WTC11 (cell line): ENCODE results near the gene TEX55. TPM values are rescaled to one million over a fixed set of nuclear protein-coding genes. Genes with fewer than 3 reads are reported as not detected.

ENCODE experiments used
- ATAC-seq: fragments of 200-7000 bp; cut with Tn5 transposase; 2 replicates; pipeline ENCODE4 v1.10.0; 2021; ENCODE audit warnings: mild to moderate bottlenecking, moderate library complexity
- CTCF ChIA-PET: fragments of 300-600 bp; sonication (Branson Sonifier 250); formaldehyde crosslinking; loops from one replicate; lab custom pipeline; 2021; ENCODE audit warnings: antibody characterized with exemption; lab: Charles Lee
- POLR2A ChIA-PET: fragments of 350-600 bp; sonication (Branson Sonifier 250); formaldehyde crosslinking; loops from one replicate; lab custom pipeline; 2021; ENCODE audit warnings: antibody characterized with exemption; lab: Charles Lee
- DNase-seq: peaks from one replicate; pipeline ENCODE4 v3.0.0; 2021; ENCODE audit warnings: low spot score
- H3K27ac Mint-ChIP-seq: 2 replicates; pipeline ENCODE4 v1.8.0; 2021; ENCODE audit warnings: mixed read lengths
- H3K27me3 Mint-ChIP-seq: 2 replicates; pipeline ENCODE4 v1.8.0; 2021; ENCODE audit warnings: low read depth, mild to moderate bottlenecking, moderate library complexity, mixed read lengths
- H3K36me3 Mint-ChIP-seq: 2 replicates; pipeline ENCODE4 v1.8.0; 2021; ENCODE audit warnings: mixed read lengths
- H3K4me1 Mint-ChIP-seq: 2 replicates; pipeline ENCODE4 v1.8.0; 2022; ENCODE audit warnings: mixed read lengths
- H3K4me3 Mint-ChIP-seq: 2 replicates; pipeline ENCODE4 v1.8.0; 2021; ENCODE audit warnings: mild to moderate bottlenecking, moderate library complexity, mixed read lengths
- H3K9me3 Mint-ChIP-seq: 2 replicates; pipeline ENCODE4 v1.8.0; 2021; ENCODE audit warnings: mixed read lengths
- ESRRA ChIP-seq: sonication (generic); formaldehyde crosslinking; IDR thresholded peaks from 2 replicates; pipeline ENCODE4 v1.8.1; 2022; ENCODE audit warnings: mild to moderate bottlenecking, missing genetic modification reagents, borderline replicate concordance
- GABPB1 ChIP-seq: sonication (generic); formaldehyde crosslinking; IDR thresholded peaks from 2 replicates; pipeline ENCODE4 v1.8.1; 2023; ENCODE audit warnings: mild to moderate bottlenecking, missing genetic modification reagents
- IRF2 ChIP-seq: sonication (generic); formaldehyde crosslinking; IDR thresholded peaks from 2 replicates; pipeline ENCODE4 v1.8.0; 2022; ENCODE audit warnings: low read depth, missing genetic modification reagents, borderline replicate concordance
- MXD4 ChIP-seq: fragments of 250-450 bp; sonication (Bioruptor Pico); IDR thresholded peaks from 2 replicates; pipeline ENCODE4 v1.8.0; 2021; ENCODE audit warnings: mild to moderate bottlenecking, moderate library complexity, borderline replicate concordance
- NFYB ChIP-seq: sonication (generic); formaldehyde crosslinking; conservative IDR thresholded peaks from 2 replicates; pipeline ENCODE4 v1.8.0; 2022; ENCODE audit warnings: low read depth, missing genetic modification reagents
- NR3C1 ChIP-seq: sonication (generic); formaldehyde crosslinking; conservative IDR thresholded peaks from 2 replicates; pipeline ENCODE4 v1.8.1; 2023; ENCODE audit warnings: low read depth, mild to moderate bottlenecking, missing genetic modification reagents
- OVOL2 ChIP-seq: fragments of 250-450 bp; sonication (Bioruptor Pico); IDR thresholded peaks from 2 replicates; pipeline ENCODE4 v1.9.0; 2021; ENCODE audit warnings: mild to moderate bottlenecking, borderline replicate concordance
- PRRX2 ChIP-seq: fragments of 250-450 bp; sonication (Bioruptor Pico); IDR thresholded peaks from 2 replicates; pipeline ENCODE4 v1.8.0; 2021; ENCODE audit warnings: mild to moderate bottlenecking
- SP1 ChIP-seq: sonication (generic); formaldehyde crosslinking; conservative IDR thresholded peaks from 2 replicates; pipeline ENCODE4 v1.8.1; 2022; ENCODE audit warnings: missing genetic modification reagents
- ZBTB21 ChIP-seq: sonication (generic); formaldehyde crosslinking; IDR thresholded peaks from 2 replicates; pipeline ENCODE4 v1.8.1; 2023; ENCODE audit warnings: mild to moderate bottlenecking, missing genetic modification reagents, borderline replicate concordance
- ZNF121 ChIP-seq: sonication (generic); formaldehyde crosslinking; IDR thresholded peaks from 2 replicates; pipeline ENCODE4 v1.8.0; 2023; ENCODE audit warnings: missing genetic modification reagents
- ZNF232 ChIP-seq: sonication (generic); formaldehyde crosslinking; IDR thresholded peaks from 2 replicates; pipeline ENCODE4 v1.8.0; 2022; ENCODE audit warnings: mild to moderate bottlenecking, missing genetic modification reagents
- ZNF423 ChIP-seq: fragments of 250-450 bp; sonication (Bioruptor Pico); IDR thresholded peaks from 2 replicates; pipeline ENCODE4 v2.1.2; 2022; ENCODE audit warnings: mild to moderate bottlenecking, moderate library complexity
- total RNA-seq: library from RNA; stranded (reverse); gene quantifications from 3 replicates; pipeline ENCODE4 v1.2.3, GENCODE V29; 2021
- TF ChIP-seq, protein P1 (sequence below): sonication (generic); formaldehyde crosslinking; IDR thresholded peaks from 2 replicates; pipeline ENCODE4 v1.8.0; 2022; ENCODE audit warnings: mild to moderate bottlenecking, missing genetic modification reagents
- TF ChIP-seq, protein P2 (sequence below): sonication (generic); formaldehyde crosslinking; IDR thresholded peaks from 2 replicates; pipeline ENCODE4 v1.8.1; 2023; ENCODE audit warnings: mild to moderate bottlenecking, missing genetic modification reagents
- TF ChIP-seq, protein P3 (sequence below): fragments of 250-450 bp; sonication (Bioruptor Pico); conservative IDR thresholded peaks from 2 replicates; pipeline ENCODE4 v1.9.0; 2021; ENCODE audit warnings: mild to moderate bottlenecking
- TF ChIP-seq, protein P4 (sequence below): sonication (generic); formaldehyde crosslinking; IDR thresholded peaks from 2 replicates; pipeline ENCODE4 v1.8.1; 2022; ENCODE audit warnings: low read depth, missing genetic modification reagents, borderline replicate concordance
- TF ChIP-seq, protein P5 (sequence below): sonication (generic); formaldehyde crosslinking; IDR thresholded peaks from 2 replicates; pipeline ENCODE4 v1.8.0; 2023; ENCODE audit warnings: missing genetic modification reagents, mild to moderate bottlenecking, borderline replicate concordance

Gene TEX55
- total RNA-seq, 1 experiment from 2014 or later = not detected

DNA sequence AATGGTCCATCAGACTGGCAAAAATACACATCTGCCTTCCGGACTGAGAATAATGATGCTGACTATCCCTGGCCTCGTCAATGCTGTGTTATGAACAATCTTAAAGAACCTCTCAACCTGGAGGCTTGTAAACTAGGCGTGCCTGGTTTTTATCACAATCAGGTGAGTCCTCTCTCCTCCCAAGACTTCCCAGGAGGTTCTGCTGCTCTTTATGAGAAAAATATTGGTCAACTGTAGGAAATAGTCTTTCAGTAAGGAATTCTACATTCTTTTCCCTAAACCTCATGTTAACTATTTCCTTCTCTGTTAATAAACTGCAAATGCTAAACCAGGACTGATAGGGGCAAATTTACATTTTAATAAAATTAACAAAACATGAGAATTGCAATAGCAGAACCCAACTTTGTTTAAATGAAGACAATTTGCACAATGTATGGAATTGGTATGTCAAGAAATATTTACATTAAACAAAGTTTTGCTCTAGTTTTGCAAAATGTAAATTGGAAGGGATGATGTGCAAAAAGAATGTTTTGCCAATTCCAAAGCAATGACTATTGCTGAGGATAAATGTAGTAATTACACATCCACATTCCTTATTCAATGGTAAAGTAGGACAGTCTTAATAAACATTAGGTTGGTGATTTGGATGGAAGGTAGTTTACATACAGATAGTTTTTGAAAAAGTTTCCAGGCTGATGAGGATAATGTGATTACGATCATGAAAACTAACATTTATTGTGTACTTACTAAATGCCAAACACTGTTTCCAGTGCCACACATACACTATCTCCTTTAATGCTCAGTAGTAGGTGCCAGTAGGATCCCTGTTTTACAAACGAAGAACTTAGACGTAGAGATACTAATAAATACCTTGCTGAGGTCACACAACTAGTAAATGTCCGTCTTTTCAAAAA lies 48.5 kb downstream of the TEX55 start:
- no peak for DNase-seq
- ATAC-seq = no peak
- H3K4me3 Mint-ChIP-seq = no peak overlapping the region
- no peaks in the 10 kb centered on the region for H3K27me3 Mint-ChIP-seq
- ChIA-PET CTCF (no interaction called here), POLR2A (no interaction called here)
- H3K27ac Mint-ChIP-seq = no peak overlapping the region
- peaks cover 4% of the 10 kb centered on the region for H3K4me1 Mint-ChIP-seq
- TF ChIP-seq IRF2 (CRISPR knock-in tag) (no peak), NFYB (CRISPR knock-in tag) (no peak)
- TF ChIP-seq, protein P1, sequence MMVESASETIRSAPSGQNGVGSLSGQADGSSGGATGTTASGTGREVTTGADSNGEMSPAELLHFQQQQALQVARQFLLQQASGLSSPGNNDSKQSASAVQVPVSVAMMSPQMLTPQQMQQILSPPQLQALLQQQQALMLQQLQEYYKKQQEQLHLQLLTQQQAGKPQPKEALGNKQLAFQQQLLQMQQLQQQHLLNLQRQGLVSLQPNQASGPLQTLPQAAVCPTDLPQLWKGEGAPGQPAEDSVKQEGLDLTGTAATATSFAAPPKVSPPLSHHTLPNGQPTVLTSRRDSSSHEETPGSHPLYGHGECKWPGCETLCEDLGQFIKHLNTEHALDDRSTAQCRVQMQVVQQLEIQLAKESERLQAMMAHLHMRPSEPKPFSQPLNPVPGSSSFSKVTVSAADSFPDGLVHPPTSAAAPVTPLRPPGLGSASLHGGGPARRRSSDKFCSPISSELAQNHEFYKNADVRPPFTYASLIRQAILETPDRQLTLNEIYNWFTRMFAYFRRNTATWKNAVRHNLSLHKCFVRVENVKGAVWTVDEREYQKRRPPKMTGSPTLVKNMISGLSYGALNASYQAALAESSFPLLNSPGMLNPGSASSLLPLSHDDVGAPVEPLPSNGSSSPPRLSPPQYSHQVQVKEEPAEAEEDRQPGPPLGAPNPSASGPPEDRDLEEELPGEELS (CRISPR knock-in tag) = no peak
- H3K9me3 Mint-ChIP-seq = no peaks in the 10 kb centered on the region
- no peaks in the 10 kb centered on the region for H3K36me3 Mint-ChIP-seq

DNA sequence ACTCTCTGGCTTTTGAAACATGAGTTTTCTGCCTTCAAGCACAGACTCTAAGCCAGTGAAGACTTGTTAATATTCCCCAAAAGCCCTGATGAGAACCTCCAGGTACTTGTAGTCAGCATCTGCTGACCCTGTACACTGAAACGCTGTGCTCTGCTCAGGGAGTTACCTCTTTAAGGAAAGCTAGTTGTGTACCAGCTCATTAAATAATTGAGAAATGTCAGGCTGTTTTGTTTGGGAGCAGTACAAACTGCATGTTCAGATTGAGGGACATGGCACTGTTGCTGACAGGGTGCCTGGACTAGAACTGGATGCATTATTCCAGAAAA lies 49.1 kb downstream of the TEX55 start:
- DNase-seq (no peak), ATAC-seq (no peak)
- ChIA-PET POLR2A (no interaction called here), CTCF (no interaction called here)
- Mint-ChIP-seq H3K27ac (no peak overlapping the region), H3K27me3 (no peaks in the 10 kb centered on the region), H3K4me1 (peaks cover 4% of the 10 kb centered on the region), H3K36me3 (no peaks in the 10 kb centered on the region), H3K9me3 (no peaks in the 10 kb centered on the region), H3K4me3 (no peak overlapping the region)
- TF ChIP-seq MXD4 (CRISPR knock-in tag) (no peak), GABPB1 (CRISPR knock-in tag) (no peak), ZNF121 (no peak), PRRX2 (CRISPR knock-in tag) (no peak), ZNF423 (CRISPR knock-in tag) (no peak), ZBTB21 (CRISPR knock-in tag) (no peak)
- TF ChIP-seq, protein P2, sequence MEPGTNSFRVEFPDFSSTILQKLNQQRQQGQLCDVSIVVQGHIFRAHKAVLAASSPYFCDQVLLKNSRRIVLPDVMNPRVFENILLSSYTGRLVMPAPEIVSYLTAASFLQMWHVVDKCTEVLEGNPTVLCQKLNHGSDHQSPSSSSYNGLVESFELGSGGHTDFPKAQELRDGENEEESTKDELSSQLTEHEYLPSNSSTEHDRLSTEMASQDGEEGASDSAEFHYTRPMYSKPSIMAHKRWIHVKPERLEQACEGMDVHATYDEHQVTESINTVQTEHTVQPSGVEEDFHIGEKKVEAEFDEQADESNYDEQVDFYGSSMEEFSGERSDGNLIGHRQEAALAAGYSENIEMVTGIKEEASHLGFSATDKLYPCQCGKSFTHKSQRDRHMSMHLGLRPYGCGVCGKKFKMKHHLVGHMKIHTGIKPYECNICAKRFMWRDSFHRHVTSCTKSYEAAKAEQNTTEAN (CRISPR knock-in tag) = no peak
- TF ChIP-seq, protein P3, sequence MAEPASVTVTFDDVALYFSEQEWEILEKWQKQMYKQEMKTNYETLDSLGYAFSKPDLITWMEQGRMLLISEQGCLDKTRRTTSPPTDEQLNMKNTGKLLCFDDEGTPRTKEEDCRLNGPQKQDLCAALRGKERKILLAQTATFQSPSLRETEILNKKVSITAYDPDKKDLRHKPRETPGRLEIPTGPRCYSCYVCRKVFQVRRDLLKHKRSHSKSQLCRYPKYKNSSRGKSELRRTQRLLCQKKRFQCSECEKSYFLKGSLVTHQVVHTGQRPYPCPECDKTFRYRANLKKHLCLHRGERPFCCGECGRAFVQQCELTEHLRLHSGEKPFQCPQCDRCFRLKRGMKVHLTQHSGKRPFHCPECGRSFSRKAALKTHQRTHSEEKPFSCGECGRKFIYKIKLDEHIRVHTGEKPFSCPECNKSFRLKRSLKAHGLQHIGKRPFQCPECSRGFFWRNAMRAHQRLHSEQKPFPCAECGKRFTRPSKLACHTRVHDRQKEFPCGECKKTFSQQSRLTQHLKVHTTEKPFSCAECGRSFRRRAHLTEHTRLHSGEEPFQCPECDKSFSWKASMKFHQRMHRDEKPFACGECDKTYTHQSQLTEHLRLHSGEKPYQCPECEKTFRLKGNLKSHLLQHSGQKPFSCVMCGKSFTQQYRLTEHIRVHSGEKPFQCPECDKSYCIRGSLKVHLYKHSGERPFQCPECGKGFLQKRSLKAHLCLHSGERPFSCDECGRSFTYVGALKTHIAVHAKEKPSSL (CRISPR knock-in tag) = no peak
- TF ChIP-seq, protein P4, sequence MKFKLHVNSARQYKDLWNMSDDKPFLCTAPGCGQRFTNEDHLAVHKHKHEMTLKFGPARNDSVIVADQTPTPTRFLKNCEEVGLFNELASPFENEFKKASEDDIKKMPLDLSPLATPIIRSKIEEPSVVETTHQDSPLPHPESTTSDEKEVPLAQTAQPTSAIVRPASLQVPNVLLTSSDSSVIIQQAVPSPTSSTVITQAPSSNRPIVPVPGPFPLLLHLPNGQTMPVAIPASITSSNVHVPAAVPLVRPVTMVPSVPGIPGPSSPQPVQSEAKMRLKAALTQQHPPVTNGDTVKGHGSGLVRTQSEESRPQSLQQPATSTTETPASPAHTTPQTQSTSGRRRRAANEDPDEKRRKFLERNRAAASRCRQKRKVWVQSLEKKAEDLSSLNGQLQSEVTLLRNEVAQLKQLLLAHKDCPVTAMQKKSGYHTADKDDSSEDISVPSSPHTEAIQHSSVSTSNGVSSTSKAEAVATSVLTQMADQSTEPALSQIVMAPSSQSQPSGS (CRISPR knock-in tag) = no peak

DNA sequence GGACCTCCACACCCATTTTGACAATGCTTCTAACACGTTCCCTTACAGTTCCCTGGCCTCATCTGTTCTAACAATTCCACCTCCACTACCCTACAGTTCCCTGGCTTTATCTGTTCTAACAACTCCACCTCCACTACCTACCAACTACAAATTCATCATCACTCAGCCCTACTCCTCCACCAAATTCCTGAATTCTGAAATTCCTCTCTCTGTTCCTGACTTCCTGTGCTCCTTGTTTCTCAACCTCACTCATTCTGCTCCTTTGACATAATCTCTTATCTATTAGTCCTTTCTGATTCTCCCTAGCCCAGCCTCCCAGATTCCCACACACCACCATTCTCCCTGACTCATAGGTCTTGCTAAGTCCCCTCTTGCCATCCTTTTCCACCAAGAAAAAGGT lies 49.9 kb downstream of the TEX55 start:
- ATAC-seq = no peak
- CTCF ChIA-PET = no interaction called here
- H3K27me3 Mint-ChIP-seq = no peaks in the 10 kb centered on the region
- TF ChIP-seq SP1 (CRISPR knock-in tag) (no peak), OVOL2 (CRISPR knock-in tag) (no peak), ZNF232 (no peak), ESRRA (no peak), NR3C1 (CRISPR knock-in tag) (no peak)
- TF ChIP-seq, protein P5, sequence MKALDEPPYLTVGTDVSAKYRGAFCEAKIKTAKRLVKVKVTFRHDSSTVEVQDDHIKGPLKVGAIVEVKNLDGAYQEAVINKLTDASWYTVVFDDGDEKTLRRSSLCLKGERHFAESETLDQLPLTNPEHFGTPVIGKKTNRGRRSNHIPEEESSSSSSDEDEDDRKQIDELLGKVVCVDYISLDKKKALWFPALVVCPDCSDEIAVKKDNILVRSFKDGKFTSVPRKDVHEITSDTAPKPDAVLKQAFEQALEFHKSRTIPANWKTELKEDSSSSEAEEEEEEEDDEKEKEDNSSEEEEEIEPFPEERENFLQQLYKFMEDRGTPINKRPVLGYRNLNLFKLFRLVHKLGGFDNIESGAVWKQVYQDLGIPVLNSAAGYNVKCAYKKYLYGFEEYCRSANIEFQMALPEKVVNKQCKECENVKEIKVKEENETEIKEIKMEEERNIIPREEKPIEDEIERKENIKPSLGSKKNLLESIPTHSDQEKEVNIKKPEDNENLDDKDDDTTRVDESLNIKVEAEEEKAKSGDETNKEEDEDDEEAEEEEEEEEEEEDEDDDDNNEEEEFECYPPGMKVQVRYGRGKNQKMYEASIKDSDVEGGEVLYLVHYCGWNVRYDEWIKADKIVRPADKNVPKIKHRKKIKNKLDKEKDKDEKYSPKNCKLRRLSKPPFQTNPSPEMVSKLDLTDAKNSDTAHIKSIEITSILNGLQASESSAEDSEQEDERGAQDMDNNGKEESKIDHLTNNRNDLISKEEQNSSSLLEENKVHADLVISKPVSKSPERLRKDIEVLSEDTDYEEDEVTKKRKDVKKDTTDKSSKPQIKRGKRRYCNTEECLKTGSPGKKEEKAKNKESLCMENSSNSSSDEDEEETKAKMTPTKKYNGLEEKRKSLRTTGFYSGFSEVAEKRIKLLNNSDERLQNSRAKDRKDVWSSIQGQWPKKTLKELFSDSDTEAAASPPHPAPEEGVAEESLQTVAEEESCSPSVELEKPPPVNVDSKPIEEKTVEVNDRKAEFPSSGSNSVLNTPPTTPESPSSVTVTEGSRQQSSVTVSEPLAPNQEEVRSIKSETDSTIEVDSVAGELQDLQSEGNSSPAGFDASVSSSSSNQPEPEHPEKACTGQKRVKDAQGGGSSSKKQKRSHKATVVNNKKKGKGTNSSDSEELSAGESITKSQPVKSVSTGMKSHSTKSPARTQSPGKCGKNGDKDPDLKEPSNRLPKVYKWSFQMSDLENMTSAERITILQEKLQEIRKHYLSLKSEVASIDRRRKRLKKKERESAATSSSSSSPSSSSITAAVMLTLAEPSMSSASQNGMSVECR (CRISPR knock-in tag) = no peak
- TF ChIP-seq, protein P4 (CRISPR knock-in tag) = no peak

More for the DNA sequence above, 49.9 kb downstream of the TEX55 start:
- Mint-ChIP-seq H3K4me1 (peaks cover 4% of the 10 kb centered on the region), H3K4me3 (no peak overlapping the region), H3K9me3 (no peaks in the 10 kb centered on the region), H3K27ac (no peak overlapping the region), H3K36me3 (no peaks in the 10 kb centered on the region)
- POLR2A ChIA-PET = no interaction called here
- DNase-seq = no peak
